Measurements from ENCODE around the gene CRIP2.
A peak's percentile ranks its signal among the peaks of the same experiment; 100 is the strongest.

Gene CRIP2

GRCh38 chr14:105479431-105480158 is 5.0 kb downstream of the CRIP2 start:
- TF ChIP-seq, protein P1, sequence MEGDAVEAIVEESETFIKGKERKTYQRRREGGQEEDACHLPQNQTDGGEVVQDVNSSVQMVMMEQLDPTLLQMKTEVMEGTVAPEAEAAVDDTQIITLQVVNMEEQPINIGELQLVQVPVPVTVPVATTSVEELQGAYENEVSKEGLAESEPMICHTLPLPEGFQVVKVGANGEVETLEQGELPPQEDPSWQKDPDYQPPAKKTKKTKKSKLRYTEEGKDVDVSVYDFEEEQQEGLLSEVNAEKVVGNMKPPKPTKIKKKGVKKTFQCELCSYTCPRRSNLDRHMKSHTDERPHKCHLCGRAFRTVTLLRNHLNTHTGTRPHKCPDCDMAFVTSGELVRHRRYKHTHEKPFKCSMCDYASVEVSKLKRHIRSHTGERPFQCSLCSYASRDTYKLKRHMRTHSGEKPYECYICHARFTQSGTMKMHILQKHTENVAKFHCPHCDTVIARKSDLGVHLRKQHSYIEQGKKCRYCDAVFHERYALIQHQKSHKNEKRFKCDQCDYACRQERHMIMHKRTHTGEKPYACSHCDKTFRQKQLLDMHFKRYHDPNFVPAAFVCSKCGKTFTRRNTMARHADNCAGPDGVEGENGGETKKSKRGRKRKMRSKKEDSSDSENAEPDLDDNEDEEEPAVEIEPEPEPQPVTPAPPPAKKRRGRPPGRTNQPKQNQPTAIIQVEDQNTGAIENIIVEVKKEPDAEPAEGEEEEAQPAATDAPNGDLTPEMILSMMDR (IDR thresholded peaks at IDR 0.05; ENCODE audit: extremely low read depth, insufficient read depth, missing control alignments) = no peak
- DNase-seq (ENCODE audit: low spot score) = no peak
- in situ Hi-C loops (cut with MboI; ENCODE audit: low pct_unique_long_range_greater_than_20kb, low sequenced_read_pairs, unreplicated experiment) = no loop called here

DNA sequence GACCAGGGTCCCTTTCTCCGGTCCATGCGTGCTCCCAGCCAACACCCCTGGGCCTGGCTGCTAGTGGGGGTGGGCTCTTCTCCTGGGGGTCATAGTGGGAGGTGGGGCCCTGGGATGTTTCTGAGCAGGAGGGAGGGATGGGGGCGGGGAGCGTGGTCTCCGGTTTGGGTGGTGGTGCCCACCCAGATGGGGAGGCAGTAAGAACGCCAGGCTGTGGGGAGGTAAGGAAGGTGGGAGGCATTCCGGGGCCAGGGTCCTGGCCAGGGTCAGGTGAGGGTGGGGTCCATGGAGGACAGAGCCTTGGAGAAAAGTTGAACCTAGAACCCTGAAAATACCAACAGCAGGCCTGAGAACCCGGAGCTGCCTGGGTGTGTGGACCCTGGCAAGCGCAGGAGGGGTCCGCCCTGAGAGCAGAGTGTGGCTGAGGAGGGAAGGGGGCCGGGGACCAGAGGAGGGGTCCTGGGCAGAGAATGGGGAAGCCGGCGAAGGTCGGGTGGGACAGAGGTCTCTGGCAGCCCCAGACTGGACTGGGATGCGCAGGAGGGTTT is 5.7 kb downstream of the CRIP2 start:
- no peak for DNase-seq (ENCODE audit: low spot score)
- TF ChIP-seq, protein P1 (IDR thresholded peaks at IDR 0.05; ENCODE audit: extremely low read depth, insufficient read depth, missing control alignments) = no peak
- in situ Hi-C loops (cut with MboI; ENCODE audit: low pct_unique_long_range_greater_than_20kb, low sequenced_read_pairs, unreplicated experiment) = no loop called here

GRCh38 chr14:105480807-105481801 is 6.5 kb downstream of the CRIP2 start:
- TF ChIP-seq, protein P1 (IDR thresholded peaks at IDR 0.05; ENCODE audit: extremely low read depth, insufficient read depth, missing control alignments) = peak; percentile 99
- DNase-seq (ENCODE audit: low spot score) = peak; percentile 95
- in situ Hi-C loops (cut with MboI; ENCODE audit: low pct_unique_long_range_greater_than_20kb, low sequenced_read_pairs, unreplicated experiment) = no loop called here

DNA sequence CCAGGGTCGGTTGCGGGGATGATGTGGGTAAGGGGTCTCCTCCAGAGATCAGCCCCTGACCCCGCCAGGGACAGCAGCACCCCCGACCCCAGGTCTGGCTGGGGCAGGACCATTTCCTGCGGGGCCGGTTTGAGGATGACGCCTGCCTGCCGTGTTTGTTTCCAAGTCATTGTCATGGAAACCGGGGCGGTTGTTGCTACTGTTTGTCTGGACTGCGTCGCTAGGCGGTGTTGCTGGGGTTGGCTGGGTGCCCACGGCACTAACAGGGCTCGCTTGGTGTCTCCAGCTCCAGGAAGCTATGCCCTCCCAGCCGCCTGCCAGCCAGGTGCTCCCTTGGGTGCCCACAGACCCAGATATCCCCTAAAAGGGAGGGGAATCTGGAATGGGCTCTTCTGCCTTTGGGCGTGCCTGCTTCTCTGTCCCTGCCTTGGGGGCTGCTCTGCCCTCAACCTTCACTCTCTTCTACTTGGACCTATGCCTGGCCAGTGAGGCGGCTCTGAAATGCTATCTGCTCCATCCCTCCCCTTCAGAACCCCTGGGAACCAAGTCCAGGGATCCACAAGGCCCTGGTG is 7.4 kb downstream of the CRIP2 start:
- TF ChIP-seq, protein P1 (IDR thresholded peaks at IDR 0.05; ENCODE audit: extremely low read depth, insufficient read depth, missing control alignments) = peak; percentile 16
- in situ Hi-C loops (cut with MboI; ENCODE audit: low pct_unique_long_range_greater_than_20kb, low sequenced_read_pairs, unreplicated experiment) = no loop called here

DNA sequence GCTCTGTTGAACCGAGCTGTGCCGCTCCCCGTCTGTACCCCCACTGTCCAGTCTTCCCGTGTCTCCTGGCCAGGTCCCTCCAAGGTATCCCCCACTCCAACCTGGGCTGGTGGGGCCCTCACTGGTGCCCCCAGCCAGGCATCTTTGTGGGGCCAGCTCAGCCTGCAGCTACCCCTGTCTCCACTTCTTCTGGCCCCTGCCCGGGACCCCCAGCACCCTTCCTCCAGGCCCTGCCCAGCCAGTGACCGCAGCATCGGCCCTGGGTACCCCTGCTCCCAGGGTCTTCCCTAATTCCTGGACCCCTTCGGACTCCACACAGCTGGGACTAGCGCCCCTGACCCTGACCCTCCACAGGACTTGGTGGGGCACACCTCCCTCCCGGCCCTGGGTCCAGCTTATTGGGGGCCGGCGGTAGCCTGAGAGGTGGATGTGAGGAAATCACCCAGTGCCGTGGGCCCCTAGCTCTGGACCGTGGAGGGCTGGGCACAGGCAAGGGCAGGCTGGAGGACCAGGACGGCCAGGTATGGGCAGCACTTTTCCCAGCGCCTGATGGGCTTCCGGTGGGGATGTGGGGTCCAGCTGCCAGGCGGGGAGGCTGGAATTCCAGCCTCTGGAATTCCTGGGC is 8.0 kb downstream of the CRIP2 start:
- TF ChIP-seq, protein P1 (IDR thresholded peaks at IDR 0.05; ENCODE audit: extremely low read depth, insufficient read depth, missing control alignments) = no peak
- in situ Hi-C loops (cut with MboI; ENCODE audit: low pct_unique_long_range_greater_than_20kb, low sequenced_read_pairs, unreplicated experiment) = no loop called here
- DNase-seq (ENCODE audit: low spot score) = no peak

More for the DNA sequence above, 7.4 kb downstream of the CRIP2 start:
- peak; percentile 97 for DNase-seq (ENCODE audit: low spot score)

All from GM13977 (cell line).